HG03442 (cell line): ENCODE results near the gene KIF4B.

Experiments used
- ATAC-seq: cut with Tn5 transposase; IDR thresholded peaks from one replicate; pipeline ENCODE4 v1.9.1; 2021; ENCODE audit warnings: mild to moderate bottlenecking, moderate library complexity; ENCODE audit not compliant: unreplicated experiment

KIF4B gene

GRCh38 chr5:155050384-155051019, 36.9 kb downstream of the KIF4B start:
- no peak for ATAC-seq

DNA sequence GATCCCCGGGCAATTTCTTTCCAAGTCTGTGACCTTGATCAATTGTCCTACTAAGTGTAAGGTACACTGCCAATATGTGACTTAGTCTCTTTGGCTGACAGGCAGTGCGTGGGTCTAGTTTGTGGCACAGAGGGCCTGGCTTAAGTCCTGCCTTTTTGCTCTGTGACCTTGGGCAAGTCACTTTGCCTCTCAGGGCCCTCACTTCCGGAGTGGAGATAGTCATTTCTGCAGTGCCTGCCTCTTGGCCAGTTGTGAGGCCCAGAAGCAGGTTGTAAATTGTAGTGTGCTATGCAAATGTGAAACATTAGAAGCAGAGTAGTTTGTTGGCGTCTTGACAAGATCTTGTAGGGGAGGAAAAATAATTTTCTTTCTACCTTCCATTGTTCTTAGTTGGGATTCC, 39.0 kb downstream of the KIF4B start:
- peak; percentile 64 for ATAC-seq

GRCh38 chr5:155053501-155053900, 39.9 kb downstream of the KIF4B start:
- no peak for ATAC-seq

DNA sequence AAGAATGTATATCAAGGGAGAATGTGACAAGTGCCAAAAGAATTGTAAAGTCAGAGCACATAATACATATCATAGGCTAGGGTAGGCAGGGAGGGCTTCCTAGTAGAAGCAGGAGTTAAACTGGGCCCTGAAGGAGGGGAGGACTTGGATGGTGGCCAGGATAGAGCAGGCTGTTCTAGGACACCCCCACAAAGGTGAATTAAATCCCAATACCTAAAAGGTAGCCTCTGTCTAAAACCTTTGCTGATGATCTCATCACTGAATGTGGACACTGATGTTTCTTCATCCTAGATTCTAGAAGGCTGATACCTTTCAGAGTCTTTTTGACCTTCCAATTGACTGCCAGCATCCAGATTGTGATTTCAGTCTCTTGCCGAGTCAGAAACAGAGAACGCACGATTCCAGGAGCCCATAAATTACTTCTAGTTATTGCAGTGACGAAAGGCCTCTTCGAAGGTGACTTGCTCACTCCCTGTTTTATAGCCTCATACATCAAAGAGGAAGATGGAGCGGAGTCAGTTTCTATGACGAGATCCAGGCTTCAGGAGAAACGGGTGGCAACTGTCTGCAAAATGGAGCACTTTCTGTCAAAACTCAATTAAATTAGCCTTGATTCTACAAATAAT, 43.2 kb downstream of the KIF4B start:
- ATAC-seq = no peak

DNA sequence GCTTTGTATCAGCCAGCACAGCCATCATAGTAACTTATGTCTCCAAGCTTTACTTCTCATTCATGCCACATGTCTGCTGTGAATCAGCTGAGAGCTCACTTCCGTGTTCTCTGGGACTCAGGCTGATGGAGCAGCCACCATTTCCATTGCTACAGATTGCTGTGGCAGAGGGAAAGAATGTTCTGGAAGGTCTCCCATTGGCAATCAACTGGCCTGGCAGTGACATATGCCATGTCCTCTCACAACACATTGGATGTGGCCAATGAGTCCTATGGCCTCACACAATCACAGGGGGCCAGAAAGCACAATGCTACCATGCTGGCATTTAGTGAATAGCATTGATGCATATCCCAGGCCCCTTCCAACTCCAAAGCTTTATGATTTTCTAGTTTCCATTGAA, 44.1 kb downstream of the KIF4B start:
- ATAC-seq = no peak

- peak; percentile 76 for ATAC-seq
Observed at GRCh38 chr5:155064580-155064979, 51.0 kb downstream of the KIF4B start.

DNA sequence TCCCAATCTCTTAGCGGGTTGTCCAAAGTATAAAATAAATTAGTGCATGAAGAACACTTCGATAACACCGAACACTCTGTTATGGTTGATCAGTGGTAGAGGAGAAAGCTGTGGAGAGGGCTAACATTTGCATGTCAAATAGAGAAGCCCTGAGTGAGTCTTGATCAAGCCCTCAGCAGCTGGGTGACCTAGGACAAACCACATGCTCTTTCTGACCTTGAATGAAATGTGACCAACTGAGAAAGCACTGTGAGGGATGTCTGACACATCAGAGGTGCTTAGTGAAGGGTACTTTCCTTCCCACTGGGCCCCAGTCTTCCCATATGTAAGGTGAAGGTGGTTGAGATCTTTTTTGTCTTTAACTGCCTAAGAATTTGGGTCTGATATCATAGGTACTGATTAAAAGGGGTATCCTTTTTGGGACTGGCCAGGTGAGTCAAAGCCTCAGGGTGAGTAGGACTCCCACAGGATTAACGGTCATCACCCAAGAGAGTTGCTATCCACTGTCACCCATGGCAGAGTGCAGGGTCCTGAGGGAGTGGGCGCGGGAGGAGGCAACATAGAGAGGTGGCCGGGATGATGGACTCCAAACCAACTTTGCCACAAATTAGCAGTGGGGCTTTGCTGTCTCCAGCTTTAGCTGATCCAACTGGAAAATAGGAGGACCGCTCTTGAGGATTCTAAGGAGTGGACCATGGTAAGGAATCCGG, 53.5 kb downstream of the KIF4B start:
- ATAC-seq = peak; percentile 48
